Bronchial epithelial cell (primary cell): ENCODE data around the gene PTCH2. TPM values are rescaled to one million over a fixed set of nuclear protein-coding genes. Genes with fewer than 3 reads are reported as not detected.
A peak's percentile ranks its signal among the peaks of the same experiment; 100 is the strongest.

Experiments used
- DNase-seq: peaks from one replicate; pipeline ENCODE4 v3.0.0-alpha.2; 2010; ENCODE audit warnings: low read depth
- FAIRE-seq: peaks from 2 replicates; lab custom pipeline; 2011; peaks lifted over from hg19 to GRCh38; lab: Jason Lieb, UNC
- H3K27me3 ChIP-seq: 2 replicates; pipeline ENCODE4 v1.5.1; 2011; ENCODE audit warnings: low read length; ENCODE audit not compliant: control insufficient read depth, insufficient read depth
- H3K36me3 ChIP-seq: 2 replicates; pipeline ENCODE4 v1.5.1; 2011; ENCODE audit warnings: low read length; ENCODE audit not compliant: control insufficient read depth, insufficient read depth
- H3K4me3 ChIP-seq: 2 replicates; pipeline ENCODE4 v1.5.1; 2011; ENCODE audit warnings: mild to moderate bottlenecking, low read depth, low read length, control low read depth
- CTCF ChIP-seq: IDR thresholded peaks from 2 replicates; pipeline ENCODE4 v1.5.1; 2011; ENCODE audit warnings: mild to moderate bottlenecking, moderate library complexity, low read length, control low read depth, inconsistent platforms; ENCODE audit not compliant: insufficient read depth, severe bottlenecking
- total RNA-seq: library from RNA; depleted of rRNA; stranded (reverse); fragments of >200 nt; gene quantifications from 2 replicates; pipeline ENCODE4 v1.2.1, GENCODE V29; 2014

PTCH2 gene
- total RNA-seq, 1 donor from 2014 or later = not detected

GRCh38 chr1:44790968-44791801, 51.9 kb downstream of the PTCH2 start:
- TF ChIP-seq CTCF = no peak
- DNase-seq = no peak
- peak; percentile 96 for FAIRE-seq

GRCh38 chr1:44788120-44788860, 54.8 kb downstream of the PTCH2 start, which contains the start of gene BEST4:
Gene BEST4, minus strand, starts transcription at chr1:44788170. Its CDS starts 465 bp downstream, at chr1:44787705.
- Histone ChIP-seq H3K36me3 (no peaks in the 10 kb centered on the region), H3K4me3 (no peak within 1 kb of the TSS), H3K27me3 (no peaks in the 10 kb centered on the region)
- DNase-seq (no peak), FAIRE-seq (no peak)
- TF ChIP-seq CTCF = no peak

More at GRCh38 chr1:44790968-44791801, 51.9 kb downstream of the PTCH2 start:
- Histone ChIP-seq H3K4me3 (no peak overlapping the region), H3K36me3 (no peaks in the 10 kb centered on the region), H3K27me3 (no peaks in the 10 kb centered on the region)

- no peak overlapping the region for H3K4me3 ChIP-seq
- H3K27me3 ChIP-seq = no peaks in the 10 kb centered on the region
- no peak for TF ChIP-seq CTCF
- DNase-seq = no peak
- H3K36me3 ChIP-seq = no peaks in the 10 kb centered on the region
- no peak for FAIRE-seq
Measured at GRCh38 chr1:44787506-44787905, 55.5 kb downstream of the PTCH2 start.

GRCh38 chr1:44786841-44787426, 56.1 kb downstream of the PTCH2 start:
- H3K36me3 ChIP-seq = no peaks in the 10 kb centered on the region
- H3K4me3 ChIP-seq = no peak overlapping the region
- FAIRE-seq = no peak
- DNase-seq = no peak
- H3K27me3 ChIP-seq = no peaks in the 10 kb centered on the region
- no peak for TF ChIP-seq CTCF

GRCh38 chr1:44786138-44786840, 56.8 kb downstream of the PTCH2 start:
- no peaks in the 10 kb centered on the region for H3K27me3 ChIP-seq
- FAIRE-seq = no peak
- peak overlapping the region; percentile 40 for H3K4me3 ChIP-seq
- DNase-seq = peak; percentile 58
- no peaks in the 10 kb centered on the region for H3K36me3 ChIP-seq
- peak; percentile 100 for TF ChIP-seq CTCF
